Sigmoid colon (tissue), 4 donors: Measurements from ENCODE around the gene RRP12.

ENCODE experiments used
- CTCF ChIP-seq, 4 experiments: fragments of 450-650 bp in 3 of 4; fragments of 200-600 bp in 1 of 4; IDR thresholded peaks; one replicate each; pipeline ENCODE4 v1.5.1; 2016 to 2019; ENCODE audit warnings: antibody characterized with exemption in 4 of 4, mild to moderate bottlenecking in 3 of 4, moderate library complexity in 2 of 4
- POLR2A ChIP-seq, 2 donors: fragments of 450-650 bp; IDR thresholded peaks; one replicate each; pipeline ENCODE4 v1.6.1; 2016; ENCODE audit warnings: antibody characterized with exemption in 2 of 2, mild to moderate bottlenecking in 2 of 2, moderate library complexity in 2 of 2
- POLR2AphosphoS5 ChIP-seq, 4 donors: sonication (generic); formaldehyde crosslinking; IDR thresholded peaks; one replicate each; pipeline ENCODE4 v1.6.1; 2017; ENCODE audit warnings: antibody characterized with exemption in 4 of 4

- TF ChIP-seq CTCF (IDR thresholded peaks at IDR 0.05), result no peak
- no peak for TF ChIP-seq POLR2A (IDR thresholded peaks at IDR 0.05)
- no peak for TF ChIP-seq POLR2AphosphoS5 (IDR thresholded peaks at IDR 0.05)
Measured at GRCh38 chr10:97311111-97311626, 90.0 kb downstream of the RRP12 start.
